SK-N-SH treated with all-trans-retinoic acid at 6 μM for 48 hours (cell line): ENCODE results near the gene ALK.

Source experiments
- ARNTL ChIP-seq: fragments of 450-650 bp; formaldehyde crosslinking; IDR thresholded peaks from 2 replicates; pipeline ENCODE4 v1.5.0; 2020; ENCODE audit warnings: low read depth, mild to moderate bottlenecking, moderate library complexity, borderline replicate concordance
- CSDC2 ChIP-seq: fragments of 250-450 bp; sonication (Bioruptor Pico); IDR thresholded peaks from 2 replicates; pipeline ENCODE4 v1.5.0; 2020; ENCODE audit warnings: mild to moderate bottlenecking, moderate library complexity
- OSR1 ChIP-seq: fragments of 250-450 bp; sonication (Bioruptor Pico); IDR thresholded peaks from 2 replicates; pipeline ENCODE4 v1.8.0; 2022; ENCODE audit warnings: moderate library complexity, mild to moderate bottlenecking, inconsistent platforms
- TOX ChIP-seq: fragments of 250-450 bp; sonication (Bioruptor Pico); IDR thresholded peaks from 2 replicates; pipeline ENCODE4 v1.8.0; 2021; ENCODE audit warnings: mild to moderate bottlenecking, moderate library complexity, borderline replicate concordance
- ZC3H10 ChIP-seq: fragments of 250-450 bp; sonication (Bioruptor Pico); IDR thresholded peaks from 2 replicates; pipeline ENCODE4 v1.5.1; 2021; ENCODE audit warnings: mild to moderate bottlenecking, moderate library complexity
- ZNF70 ChIP-seq: fragments of 450-650 bp; formaldehyde crosslinking; IDR thresholded peaks from 2 replicates; pipeline ENCODE4 v1.5.0; 2020; ENCODE audit warnings: mild to moderate bottlenecking, moderate library complexity
- TF ChIP-seq, protein P1 (sequence below): fragments of 250-450 bp; sonication (Bioruptor Pico); IDR thresholded peaks from 2 replicates; pipeline ENCODE4 v1.5.1; 2020; ENCODE audit warnings: low read depth, mild to moderate bottlenecking, moderate library complexity
- TF ChIP-seq, protein P2 (sequence below): fragments of 250-450 bp; sonication (Bioruptor Pico); IDR thresholded peaks from 2 replicates; pipeline ENCODE4 v1.5.1; 2021; ENCODE audit warnings: mild to moderate bottlenecking, moderate library complexity
- TF ChIP-seq, protein P3 (sequence below): fragments of 250-450 bp; sonication (Bioruptor Pico); IDR thresholded peaks from 2 replicates; pipeline ENCODE4 v1.5.0; 2020; ENCODE audit warnings: mild to moderate bottlenecking, moderate library complexity
- TF ChIP-seq, protein P4 (sequence below): fragments of 250-450 bp; sonication (Bioruptor Pico); IDR thresholded peaks from 2 replicates; pipeline ENCODE4 v1.8.0; 2020; ENCODE audit warnings: mild to moderate bottlenecking, moderate library complexity, borderline replicate concordance
- TF ChIP-seq, protein P5 (sequence below): fragments of 250-450 bp; sonication (Bioruptor Pico); IDR thresholded peaks from 2 replicates; pipeline ENCODE4 v1.8.0; 2021; ENCODE audit warnings: low read depth, mild to moderate bottlenecking, moderate library complexity, borderline replicate concordance

DNA sequence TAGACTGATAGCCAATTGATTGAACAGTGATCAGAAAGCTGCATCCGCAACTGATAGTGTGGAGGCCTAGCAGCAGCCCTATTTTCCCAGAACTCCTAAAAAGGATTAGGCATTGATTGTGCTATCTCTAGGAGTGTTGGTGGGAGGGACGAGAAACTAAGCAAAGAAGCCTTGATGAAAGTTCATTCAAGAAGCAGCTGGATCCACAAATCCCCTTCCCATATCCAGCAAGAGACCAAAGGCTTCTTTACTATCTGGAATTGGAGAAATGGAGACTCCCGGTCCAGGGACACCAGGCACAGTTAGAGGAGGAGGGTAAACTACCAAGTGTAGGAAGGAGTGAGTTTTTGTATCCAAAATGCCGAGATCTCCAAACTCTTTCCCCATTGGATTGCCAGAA is 151.5 kb downstream of the ALK start:
- TF ChIP-seq, protein P1, sequence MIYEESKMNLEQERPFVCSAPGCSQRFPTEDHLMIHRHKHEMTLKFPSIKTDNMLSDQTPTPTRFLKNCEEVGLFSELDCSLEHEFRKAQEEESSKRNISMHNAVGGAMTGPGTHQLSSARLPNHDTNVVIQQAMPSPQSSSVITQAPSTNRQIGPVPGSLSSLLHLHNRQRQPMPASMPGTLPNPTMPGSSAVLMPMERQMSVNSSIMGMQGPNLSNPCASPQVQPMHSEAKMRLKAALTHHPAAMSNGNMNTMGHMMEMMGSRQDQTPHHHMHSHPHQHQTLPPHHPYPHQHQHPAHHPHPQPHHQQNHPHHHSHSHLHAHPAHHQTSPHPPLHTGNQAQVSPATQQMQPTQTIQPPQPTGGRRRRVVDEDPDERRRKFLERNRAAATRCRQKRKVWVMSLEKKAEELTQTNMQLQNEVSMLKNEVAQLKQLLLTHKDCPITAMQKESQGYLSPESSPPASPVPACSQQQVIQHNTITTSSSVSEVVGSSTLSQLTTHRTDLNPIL: no peak
- no peak for TF ChIP-seq ARNTL (CRISPR knock-in tag)
- TF ChIP-seq, protein P2, sequence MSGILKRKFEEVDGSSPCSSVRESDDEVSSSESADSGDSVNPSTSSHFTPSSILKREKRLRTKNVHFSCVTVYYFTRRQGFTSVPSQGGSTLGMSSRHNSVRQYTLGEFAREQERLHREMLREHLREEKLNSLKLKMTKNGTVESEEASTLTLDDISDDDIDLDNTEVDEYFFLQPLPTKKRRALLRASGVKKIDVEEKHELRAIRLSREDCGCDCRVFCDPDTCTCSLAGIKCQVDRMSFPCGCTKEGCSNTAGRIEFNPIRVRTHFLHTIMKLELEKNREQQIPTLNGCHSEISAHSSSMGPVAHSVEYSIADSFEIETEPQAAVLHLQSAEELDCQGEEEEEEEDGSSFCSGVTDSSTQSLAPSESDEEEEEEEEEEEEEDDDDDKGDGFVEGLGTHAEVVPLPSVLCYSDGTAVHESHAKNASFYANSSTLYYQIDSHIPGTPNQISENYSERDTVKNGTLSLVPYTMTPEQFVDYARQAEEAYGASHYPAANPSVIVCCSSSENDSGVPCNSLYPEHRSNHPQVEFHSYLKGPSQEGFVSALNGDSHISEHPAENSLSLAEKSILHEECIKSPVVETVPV (CRISPR knock-in tag): no peak
- no peak for TF ChIP-seq ZNF70 (CRISPR knock-in tag)
- TF ChIP-seq, protein P3, sequence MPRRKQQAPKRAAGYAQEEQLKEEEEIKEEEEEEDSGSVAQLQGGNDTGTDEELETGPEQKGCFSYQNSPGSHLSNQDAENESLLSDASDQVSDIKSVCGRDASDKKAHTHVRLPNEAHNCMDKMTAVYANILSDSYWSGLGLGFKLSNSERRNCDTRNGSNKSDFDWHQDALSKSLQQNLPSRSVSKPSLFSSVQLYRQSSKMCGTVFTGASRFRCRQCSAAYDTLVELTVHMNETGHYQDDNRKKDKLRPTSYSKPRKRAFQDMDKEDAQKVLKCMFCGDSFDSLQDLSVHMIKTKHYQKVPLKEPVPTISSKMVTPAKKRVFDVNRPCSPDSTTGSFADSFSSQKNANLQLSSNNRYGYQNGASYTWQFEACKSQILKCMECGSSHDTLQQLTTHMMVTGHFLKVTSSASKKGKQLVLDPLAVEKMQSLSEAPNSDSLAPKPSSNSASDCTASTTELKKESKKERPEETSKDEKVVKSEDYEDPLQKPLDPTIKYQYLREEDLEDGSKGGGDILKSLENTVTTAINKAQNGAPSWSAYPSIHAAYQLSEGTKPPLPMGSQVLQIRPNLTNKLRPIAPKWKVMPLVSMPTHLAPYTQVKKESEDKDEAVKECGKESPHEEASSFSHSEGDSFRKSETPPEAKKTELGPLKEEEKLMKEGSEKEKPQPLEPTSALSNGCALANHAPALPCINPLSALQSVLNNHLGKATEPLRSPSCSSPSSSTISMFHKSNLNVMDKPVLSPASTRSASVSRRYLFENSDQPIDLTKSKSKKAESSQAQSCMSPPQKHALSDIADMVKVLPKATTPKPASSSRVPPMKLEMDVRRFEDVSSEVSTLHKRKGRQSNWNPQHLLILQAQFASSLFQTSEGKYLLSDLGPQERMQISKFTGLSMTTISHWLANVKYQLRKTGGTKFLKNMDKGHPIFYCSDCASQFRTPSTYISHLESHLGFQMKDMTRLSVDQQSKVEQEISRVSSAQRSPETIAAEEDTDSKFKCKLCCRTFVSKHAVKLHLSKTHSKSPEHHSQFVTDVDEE: no peak
- no peak for TF ChIP-seq CSDC2 (CRISPR knock-in tag)
- TF ChIP-seq OSR1 (CRISPR knock-in tag): no peak
- TF ChIP-seq TOX (CRISPR knock-in tag): no peak
- no peak for TF ChIP-seq ZC3H10 (CRISPR knock-in tag)
- TF ChIP-seq, protein P4, sequence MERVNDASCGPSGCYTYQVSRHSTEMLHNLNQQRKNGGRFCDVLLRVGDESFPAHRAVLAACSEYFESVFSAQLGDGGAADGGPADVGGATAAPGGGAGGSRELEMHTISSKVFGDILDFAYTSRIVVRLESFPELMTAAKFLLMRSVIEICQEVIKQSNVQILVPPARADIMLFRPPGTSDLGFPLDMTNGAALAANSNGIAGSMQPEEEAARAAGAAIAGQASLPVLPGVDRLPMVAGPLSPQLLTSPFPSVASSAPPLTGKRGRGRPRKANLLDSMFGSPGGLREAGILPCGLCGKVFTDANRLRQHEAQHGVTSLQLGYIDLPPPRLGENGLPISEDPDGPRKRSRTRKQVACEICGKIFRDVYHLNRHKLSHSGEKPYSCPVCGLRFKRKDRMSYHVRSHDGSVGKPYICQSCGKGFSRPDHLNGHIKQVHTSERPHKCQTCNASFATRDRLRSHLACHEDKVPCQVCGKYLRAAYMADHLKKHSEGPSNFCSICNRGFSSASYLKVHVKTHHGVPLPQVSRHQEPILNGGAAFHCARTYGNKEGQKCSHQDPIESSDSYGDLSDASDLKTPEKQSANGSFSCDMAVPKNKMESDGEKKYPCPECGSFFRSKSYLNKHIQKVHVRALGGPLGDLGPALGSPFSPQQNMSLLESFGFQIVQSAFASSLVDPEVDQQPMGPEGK (CRISPR knock-in tag): no peak
- TF ChIP-seq, protein P5, sequence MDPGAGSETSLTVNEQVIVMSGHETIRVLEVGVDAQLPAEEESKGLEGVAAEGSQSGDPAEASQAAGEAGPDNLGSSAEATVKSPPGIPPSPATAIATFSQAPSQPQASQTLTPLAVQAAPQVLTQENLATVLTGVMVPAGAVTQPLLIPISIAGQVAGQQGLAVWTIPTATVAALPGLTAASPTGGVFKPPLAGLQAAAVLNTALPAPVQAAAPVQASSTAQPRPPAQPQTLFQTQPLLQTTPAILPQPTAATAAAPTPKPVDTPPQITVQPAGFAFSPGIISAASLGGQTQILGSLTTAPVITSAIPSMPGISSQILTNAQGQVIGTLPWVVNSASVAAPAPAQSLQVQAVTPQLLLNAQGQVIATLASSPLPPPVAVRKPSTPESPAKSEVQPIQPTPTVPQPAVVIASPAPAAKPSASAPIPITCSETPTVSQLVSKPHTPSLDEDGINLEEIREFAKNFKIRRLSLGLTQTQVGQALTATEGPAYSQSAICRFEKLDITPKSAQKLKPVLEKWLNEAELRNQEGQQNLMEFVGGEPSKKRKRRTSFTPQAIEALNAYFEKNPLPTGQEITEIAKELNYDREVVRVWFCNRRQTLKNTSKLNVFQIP (CRISPR knock-in tag): no peak
